Mammary epithelial cell (primary cell): ENCODE measurements around the gene KIAA1958.

Experiments
- EZH2 ChIP-seq: IDR thresholded peaks from 2 replicates; pipeline ENCODE4 v1.6.1; 2012; ENCODE audit warnings: low read length, inconsistent platforms, borderline replicate concordance
- TF ChIP-seq, protein P1 (sequence below), 2 donors: IDR thresholded peaks in 1 of 2; conservative IDR thresholded peaks in 1 of 2; 2 replicates each; pipeline ENCODE4 v1.5.1; 2011 to 2012; ENCODE audit warnings: inconsistent platforms in 2 of 2, low read length in 2 of 2, mild to moderate bottlenecking in 2 of 2, control low read depth in 1 of 2, low read depth in 1 of 2; ENCODE audit not compliant: insufficient read depth in 1 of 2; ENCODE audit errors: extremely low read depth in 1 of 2

GRCh38 chr9:112569186-112569585, 82.6 kb downstream of the KIAA1958 start:
- TF ChIP-seq, protein P1, sequence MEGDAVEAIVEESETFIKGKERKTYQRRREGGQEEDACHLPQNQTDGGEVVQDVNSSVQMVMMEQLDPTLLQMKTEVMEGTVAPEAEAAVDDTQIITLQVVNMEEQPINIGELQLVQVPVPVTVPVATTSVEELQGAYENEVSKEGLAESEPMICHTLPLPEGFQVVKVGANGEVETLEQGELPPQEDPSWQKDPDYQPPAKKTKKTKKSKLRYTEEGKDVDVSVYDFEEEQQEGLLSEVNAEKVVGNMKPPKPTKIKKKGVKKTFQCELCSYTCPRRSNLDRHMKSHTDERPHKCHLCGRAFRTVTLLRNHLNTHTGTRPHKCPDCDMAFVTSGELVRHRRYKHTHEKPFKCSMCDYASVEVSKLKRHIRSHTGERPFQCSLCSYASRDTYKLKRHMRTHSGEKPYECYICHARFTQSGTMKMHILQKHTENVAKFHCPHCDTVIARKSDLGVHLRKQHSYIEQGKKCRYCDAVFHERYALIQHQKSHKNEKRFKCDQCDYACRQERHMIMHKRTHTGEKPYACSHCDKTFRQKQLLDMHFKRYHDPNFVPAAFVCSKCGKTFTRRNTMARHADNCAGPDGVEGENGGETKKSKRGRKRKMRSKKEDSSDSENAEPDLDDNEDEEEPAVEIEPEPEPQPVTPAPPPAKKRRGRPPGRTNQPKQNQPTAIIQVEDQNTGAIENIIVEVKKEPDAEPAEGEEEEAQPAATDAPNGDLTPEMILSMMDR (conservative IDR thresholded peaks at IDR 0.05 in 1 of 2, IDR thresholded peaks at IDR 0.05 in 1 of 2; ENCODE audit: extremely low read depth in 1 of 2, insufficient read depth in 1 of 2, low read depth in 1 of 2, low read length in 2 of 2), result no peak
- TF ChIP-seq EZH2, result no peak
